ENCODE measurements around the gene CNTNAP4.

DNA sequence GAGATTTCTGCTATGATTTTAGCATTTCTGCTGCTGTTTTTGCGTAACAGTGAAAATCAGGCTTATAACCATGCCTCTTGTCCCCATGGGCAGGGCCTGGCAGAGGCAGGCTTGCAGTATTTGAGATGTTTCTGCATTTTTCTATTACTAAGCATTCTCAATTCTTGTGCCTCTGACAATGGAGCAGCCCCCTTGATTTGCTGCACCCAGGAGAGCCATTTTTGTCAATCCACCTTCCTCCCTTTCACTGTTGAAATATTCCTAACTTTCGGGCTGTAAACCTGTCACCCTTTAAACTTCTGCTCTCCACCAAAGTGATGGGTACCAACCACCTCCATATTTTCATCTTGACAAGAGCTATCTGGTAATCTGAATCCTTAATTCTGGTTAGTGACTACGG, 178.1 kb downstream of the CNTNAP4 start:
- TF ChIP-seq, protein P1, sequence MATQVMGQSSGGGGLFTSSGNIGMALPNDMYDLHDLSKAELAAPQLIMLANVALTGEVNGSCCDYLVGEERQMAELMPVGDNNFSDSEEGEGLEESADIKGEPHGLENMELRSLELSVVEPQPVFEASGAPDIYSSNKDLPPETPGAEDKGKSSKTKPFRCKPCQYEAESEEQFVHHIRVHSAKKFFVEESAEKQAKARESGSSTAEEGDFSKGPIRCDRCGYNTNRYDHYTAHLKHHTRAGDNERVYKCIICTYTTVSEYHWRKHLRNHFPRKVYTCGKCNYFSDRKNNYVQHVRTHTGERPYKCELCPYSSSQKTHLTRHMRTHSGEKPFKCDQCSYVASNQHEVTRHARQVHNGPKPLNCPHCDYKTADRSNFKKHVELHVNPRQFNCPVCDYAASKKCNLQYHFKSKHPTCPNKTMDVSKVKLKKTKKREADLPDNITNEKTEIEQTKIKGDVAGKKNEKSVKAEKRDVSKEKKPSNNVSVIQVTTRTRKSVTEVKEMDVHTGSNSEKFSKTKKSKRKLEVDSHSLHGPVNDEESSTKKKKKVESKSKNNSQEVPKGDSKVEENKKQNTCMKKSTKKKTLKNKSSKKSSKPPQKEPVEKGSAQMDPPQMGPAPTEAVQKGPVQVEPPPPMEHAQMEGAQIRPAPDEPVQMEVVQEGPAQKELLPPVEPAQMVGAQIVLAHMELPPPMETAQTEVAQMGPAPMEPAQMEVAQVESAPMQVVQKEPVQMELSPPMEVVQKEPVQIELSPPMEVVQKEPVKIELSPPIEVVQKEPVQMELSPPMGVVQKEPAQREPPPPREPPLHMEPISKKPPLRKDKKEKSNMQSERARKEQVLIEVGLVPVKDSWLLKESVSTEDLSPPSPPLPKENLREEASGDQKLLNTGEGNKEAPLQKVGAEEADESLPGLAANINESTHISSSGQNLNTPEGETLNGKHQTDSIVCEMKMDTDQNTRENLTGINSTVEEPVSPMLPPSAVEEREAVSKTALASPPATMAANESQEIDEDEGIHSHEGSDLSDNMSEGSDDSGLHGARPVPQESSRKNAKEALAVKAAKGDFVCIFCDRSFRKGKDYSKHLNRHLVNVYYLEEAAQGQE (IDR thresholded peaks at IDR 0.05) = no peak
- TF ChIP-seq, protein P2, sequence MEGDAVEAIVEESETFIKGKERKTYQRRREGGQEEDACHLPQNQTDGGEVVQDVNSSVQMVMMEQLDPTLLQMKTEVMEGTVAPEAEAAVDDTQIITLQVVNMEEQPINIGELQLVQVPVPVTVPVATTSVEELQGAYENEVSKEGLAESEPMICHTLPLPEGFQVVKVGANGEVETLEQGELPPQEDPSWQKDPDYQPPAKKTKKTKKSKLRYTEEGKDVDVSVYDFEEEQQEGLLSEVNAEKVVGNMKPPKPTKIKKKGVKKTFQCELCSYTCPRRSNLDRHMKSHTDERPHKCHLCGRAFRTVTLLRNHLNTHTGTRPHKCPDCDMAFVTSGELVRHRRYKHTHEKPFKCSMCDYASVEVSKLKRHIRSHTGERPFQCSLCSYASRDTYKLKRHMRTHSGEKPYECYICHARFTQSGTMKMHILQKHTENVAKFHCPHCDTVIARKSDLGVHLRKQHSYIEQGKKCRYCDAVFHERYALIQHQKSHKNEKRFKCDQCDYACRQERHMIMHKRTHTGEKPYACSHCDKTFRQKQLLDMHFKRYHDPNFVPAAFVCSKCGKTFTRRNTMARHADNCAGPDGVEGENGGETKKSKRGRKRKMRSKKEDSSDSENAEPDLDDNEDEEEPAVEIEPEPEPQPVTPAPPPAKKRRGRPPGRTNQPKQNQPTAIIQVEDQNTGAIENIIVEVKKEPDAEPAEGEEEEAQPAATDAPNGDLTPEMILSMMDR (IDR thresholded peaks at IDR 0.05; ENCODE audit: low read depth, low read length, missing input control) = no peak
- TF ChIP-seq, protein P3, sequence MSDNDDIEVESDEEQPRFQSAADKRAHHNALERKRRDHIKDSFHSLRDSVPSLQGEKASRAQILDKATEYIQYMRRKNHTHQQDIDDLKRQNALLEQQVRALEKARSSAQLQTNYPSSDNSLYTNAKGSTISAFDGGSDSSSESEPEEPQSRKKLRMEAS (IDR thresholded peaks at IDR 0.05) = no peak

All from liver (tissue), 2 donors.